ENCODE measurements around the gene RNF2.
"Not testable (repeated sequence)": the region's sequence is repeated elsewhere in the genome, so short reads cannot be mapped to it uniquely, and the experiment has no call there.

The RNF2 gene

GRCh38 chr1:185050823-185051451, 5.6 kb downstream of the RNF2 start:
- DNase-seq (ENCODE audit: low read depth), result no peak

GRCh38 chr1:185053204-185053603, 7.8 kb downstream of the RNF2 start:
- no peak for DNase-seq (ENCODE audit: low read depth)

GRCh38 chr1:185054365-185055060, 9.2 kb downstream of the RNF2 start:
- no peak for DNase-seq (ENCODE audit: low read depth)

- DNase-seq (ENCODE audit: low read depth), result no peak
Observed at GRCh38 chr1:185058110-185058509, 12.8 kb downstream of the RNF2 start.

- no peak for DNase-seq (ENCODE audit: low read depth)
Observed at GRCh38 chr1:185058876-185059275, 13.5 kb downstream of the RNF2 start.

- no peak for DNase-seq (ENCODE audit: low read depth)
Observed at GRCh38 chr1:185059950-185060571, 14.7 kb downstream of the RNF2 start.

GRCh38 chr1:185062710-185063370, 17.5 kb downstream of the RNF2 start:
- DNase-seq (ENCODE audit: low read depth), result peak; percentile 22

- DNase-seq (ENCODE audit: low read depth), result no peak
Observed at GRCh38 chr1:185063719-185064118, 18.4 kb downstream of the RNF2 start.

GRCh38 chr1:185065006-185065405, 19.6 kb downstream of the RNF2 start:
- DNase-seq (ENCODE audit: low read depth), result not testable (repeated sequence)

GRCh38 chr1:185066181-185066580, 20.8 kb downstream of the RNF2 start:
- DNase-seq (ENCODE audit: low read depth), result no peak

- DNase-seq (ENCODE audit: low read depth), result no peak
Observed at GRCh38 chr1:185068341-185068740, 23.0 kb downstream of the RNF2 start.

- DNase-seq (ENCODE audit: low read depth), result no peak
Observed at GRCh38 chr1:185069202-185069772, 23.9 kb downstream of the RNF2 start.

GRCh38 chr1:185070051-185070450, 24.7 kb downstream of the RNF2 start:
- DNase-seq (ENCODE audit: low read depth), result no peak

- DNase-seq (ENCODE audit: low read depth), result no peak
Observed at GRCh38 chr1:185073725-185074124, 28.4 kb downstream of the RNF2 start.

GRCh38 chr1:185074307-185074706, 28.9 kb downstream of the RNF2 start:
- DNase-seq (ENCODE audit: low read depth), result no peak

- no peak for DNase-seq (ENCODE audit: low read depth)
Observed at GRCh38 chr1:185075476-185075875, 30.1 kb downstream of the RNF2 start.

- DNase-seq (ENCODE audit: low read depth), result no peak
Observed at GRCh38 chr1:185077374-185077773, 32.0 kb downstream of the RNF2 start.

- DNase-seq (ENCODE audit: low read depth), result no peak
Observed at GRCh38 chr1:185080422-185080821, 35.1 kb downstream of the RNF2 start.

- DNase-seq (ENCODE audit: low read depth), result no peak
Observed at GRCh38 chr1:185083818-185084217, 38.5 kb downstream of the RNF2 start.

- no peak for DNase-seq (ENCODE audit: low read depth)
Observed at GRCh38 chr1:185087101-185087500, 41.7 kb downstream of the RNF2 start.

GRCh38 chr1:185087746-185088145, 42.4 kb downstream of the RNF2 start:
- no peak for DNase-seq (ENCODE audit: low read depth)

- no peak for DNase-seq (ENCODE audit: low read depth)
Observed at GRCh38 chr1:185091480-185091879, 46.1 kb downstream of the RNF2 start.

- DNase-seq (ENCODE audit: low read depth), result no peak
Observed at GRCh38 chr1:185094761-185095160, 49.4 kb downstream of the RNF2 start.

Data from fibroblast of gingiva (primary cell).